Muscle layer of duodenum (tissue), 2 donors: ENCODE results near the gene FCGBP.
A peak's percentile ranks its signal among the peaks of the same experiment; 100 is the strongest.

ENCODE experiments used
- H3K27ac ChIP-seq: one replicate; pipeline ENCODE4 v1.7.0; 2013; ENCODE audit warnings: mild to moderate bottlenecking, low read length
- H3K27me3 ChIP-seq: one replicate; pipeline ENCODE4 v1.7.0; 2013; ENCODE audit warnings: low read depth, mild to moderate bottlenecking, control low read depth, low read length
- H3K36me3 ChIP-seq, 2 donors: one replicate each; pipeline ENCODE4 v1.7.0; 2013; ENCODE audit warnings: low read length in 2 of 2, control low read depth in 1 of 2, mild to moderate bottlenecking in 1 of 2; ENCODE audit not compliant: insufficient read depth in 2 of 2, control insufficient read depth in 1 of 2
- H3K4me1 ChIP-seq, 2 donors: one replicate each; pipeline ENCODE4 v1.7.0; 2013; ENCODE audit warnings: low read length in 2 of 2, mild to moderate bottlenecking in 2 of 2, control low read depth in 1 of 2, moderate library complexity in 1 of 2; ENCODE audit not compliant: insufficient read depth in 2 of 2, control insufficient read depth in 1 of 2
- H3K4me3 ChIP-seq, 2 donors: one replicate each; pipeline ENCODE4 v1.7.0; 2013; ENCODE audit warnings: low read length in 2 of 2, low read depth in 1 of 2, mild to moderate bottlenecking in 1 of 2
- H3K9me3 ChIP-seq, 2 donors: one replicate each; pipeline ENCODE4 v1.7.0; 2013; ENCODE audit warnings: low read length in 2 of 2, control low read depth in 1 of 2, mild to moderate bottlenecking in 1 of 2; ENCODE audit not compliant: control insufficient read depth in 1 of 2
- donor health status: healthy.

Gene FCGBP

DNA sequence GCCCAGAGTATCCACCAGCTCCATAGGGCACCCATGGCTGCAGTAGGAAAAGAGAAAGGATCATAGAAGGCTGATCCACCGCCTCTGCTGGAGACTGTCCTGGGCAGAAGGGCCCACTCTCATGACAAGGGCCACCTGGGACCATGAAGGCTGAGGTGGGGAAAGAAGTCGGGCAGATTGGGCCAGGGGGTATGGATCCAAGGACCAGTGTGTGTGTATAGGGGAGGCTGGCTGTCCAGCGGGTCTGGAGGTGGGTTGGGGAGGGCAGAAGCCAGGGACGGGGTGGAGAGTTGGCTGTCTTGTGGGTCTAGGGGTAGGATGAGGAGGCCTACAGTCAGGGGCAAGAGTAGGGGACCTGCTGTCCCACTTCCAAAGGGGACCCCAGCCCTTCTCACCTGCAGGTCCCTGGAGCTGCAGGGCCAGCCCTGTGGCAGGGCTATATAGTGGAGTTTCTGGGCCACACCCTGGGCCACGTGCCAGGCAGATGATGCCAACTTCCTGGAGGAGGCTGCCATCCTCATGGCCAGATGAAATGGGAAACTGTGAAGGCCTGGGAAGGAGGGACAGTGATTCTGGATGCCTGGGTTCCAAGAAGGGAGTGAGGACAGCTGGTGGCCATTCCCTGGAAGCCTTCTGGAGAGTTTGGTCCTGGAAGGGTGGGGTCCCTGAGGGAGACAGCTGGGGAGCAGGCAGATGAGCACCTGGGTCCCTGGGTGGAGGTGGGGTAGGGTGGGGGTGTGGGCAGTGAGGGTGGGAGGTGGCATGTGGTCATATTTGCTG is at the start of gene FCGBP:
FCGBP (minus strand) TSS at position 51 of the 780 bp plus-strand sequence.
- H3K27ac ChIP-seq = no peak within 1 kb of the TSS

DNA sequence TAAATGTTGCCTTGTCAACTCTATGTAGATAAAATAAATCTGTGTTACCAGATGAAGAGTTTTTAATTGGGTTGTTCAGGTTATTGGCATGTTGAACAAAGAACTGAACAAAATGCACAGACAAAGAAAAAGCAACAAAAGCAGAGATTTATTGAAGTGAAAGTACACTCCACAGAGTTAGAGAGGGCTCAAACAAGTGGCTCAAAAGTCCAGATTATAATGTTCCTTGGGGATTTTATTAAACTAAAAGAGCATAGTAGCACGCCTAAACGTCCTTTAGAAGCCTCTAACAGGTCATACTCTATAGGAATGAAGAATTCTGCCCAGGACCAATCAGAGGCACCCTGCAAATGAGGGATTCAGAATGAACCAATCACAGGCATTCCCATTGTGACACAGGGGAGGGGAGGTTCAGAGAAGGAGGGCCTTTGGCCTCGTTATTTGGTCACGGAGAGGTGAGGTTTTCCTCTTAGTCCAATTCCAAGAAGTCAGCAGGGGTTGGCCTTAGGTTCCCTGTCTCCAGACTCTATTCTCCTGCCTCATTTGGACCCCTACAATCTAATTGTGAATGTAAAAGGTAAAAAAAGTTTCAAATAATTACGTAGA is 49.4 kb upstream of the FCGBP start:
- Histone ChIP-seq H3K9me3 (peaks cover 3 to 18% of the 10 kb centered on the region in 2 donors), H3K4me3 (peak overlapping the region in 1 of 2 donors; percentile 37), H3K36me3 (peaks cover 26 to 50% of the 10 kb centered on the region in 2 donors), H3K4me1 (no peaks in the 10 kb centered on the region), H3K27ac (no peak overlapping the region), H3K27me3 (no peaks in the 10 kb centered on the region)

More for the DNA sequence above, at the start of gene FCGBP:
- no peaks in the 10 kb centered on the region for H3K4me1 ChIP-seq
- H3K27me3 ChIP-seq = no peaks in the 10 kb centered on the region
- no peak within 1 kb of the TSS for H3K4me3 ChIP-seq
- peaks cover 0 to 4% of the 10 kb centered on the region in 2 donors for H3K9me3 ChIP-seq
- no peaks in the 10 kb centered on the region for H3K36me3 ChIP-seq

DNA sequence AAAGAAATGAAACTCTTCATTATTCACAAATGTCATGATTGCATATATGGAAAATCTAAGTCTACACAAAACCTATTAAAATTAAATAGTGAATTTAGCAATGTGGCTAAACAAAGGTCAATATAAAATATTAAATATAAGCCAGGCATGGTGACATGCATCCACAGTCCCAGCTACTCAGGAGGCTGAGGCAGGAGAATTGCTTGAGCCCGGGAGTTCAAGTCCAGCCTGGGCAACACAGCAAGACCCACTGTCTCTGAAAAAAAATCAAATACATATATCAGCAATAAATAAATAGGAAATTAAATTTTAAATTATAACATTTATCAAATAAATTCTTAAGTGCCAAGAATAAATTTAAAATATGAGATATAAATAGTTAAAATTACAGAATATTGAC is 48.4 kb upstream of the FCGBP start:
- Histone ChIP-seq H3K9me3 (peaks cover 3 to 18% of the 10 kb centered on the region in 2 donors), H3K27me3 (no peaks in the 10 kb centered on the region), H3K4me3 (no peak overlapping the region), H3K36me3 (peaks cover 34 to 59% of the 10 kb centered on the region in 2 donors), H3K4me1 (no peaks in the 10 kb centered on the region), H3K27ac (no peak overlapping the region)

DNA sequence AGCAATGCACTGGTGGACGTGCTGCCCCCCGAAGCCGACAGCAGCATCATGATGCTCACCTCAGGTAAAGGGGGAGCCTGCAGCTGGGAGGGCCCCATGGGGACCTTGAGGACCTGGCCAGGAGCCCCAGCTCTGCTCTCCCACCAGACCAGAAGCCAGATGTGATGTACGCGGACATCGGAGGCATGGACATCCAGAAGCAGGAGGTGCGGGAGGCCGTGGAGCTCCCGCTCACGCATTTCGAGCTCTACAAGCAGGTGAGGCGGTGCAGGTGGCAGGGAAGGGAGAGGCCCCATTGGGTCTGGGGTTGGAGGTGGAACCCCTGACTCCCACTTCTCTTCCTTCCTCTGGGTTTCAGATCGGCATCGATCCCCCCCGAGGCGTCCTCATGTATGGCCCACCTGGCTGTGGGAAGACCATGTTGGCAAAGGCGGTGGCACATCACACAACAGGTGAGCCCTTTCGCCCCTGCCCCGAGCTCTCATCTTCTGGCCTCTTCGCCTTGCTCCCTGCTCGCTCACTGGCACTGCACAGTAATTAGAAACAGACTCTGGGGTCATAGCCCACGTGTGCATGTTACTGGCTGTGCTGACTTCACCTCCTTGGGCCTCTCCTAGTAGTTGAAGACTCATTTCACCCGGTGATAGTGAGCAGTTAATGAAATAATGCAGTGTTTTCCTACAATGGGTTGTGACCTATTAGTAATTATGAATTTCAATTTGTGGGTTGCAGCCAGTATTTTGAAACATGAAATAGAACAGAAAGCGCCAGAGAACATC is 40.1 kb upstream of the FCGBP start:
- no peaks in the 10 kb centered on the region for H3K27me3 ChIP-seq
- H3K9me3 ChIP-seq = no peaks in the 10 kb centered on the region
- H3K4me1 ChIP-seq = peaks cover 7 to 10% of the 10 kb centered on the region in 2 donors
- peaks cover 46 to 48% of the 10 kb centered on the region in 2 donors for H3K36me3 ChIP-seq
- no peak overlapping the region for H3K27ac ChIP-seq
- H3K4me3 ChIP-seq = no peak overlapping the region

DNA sequence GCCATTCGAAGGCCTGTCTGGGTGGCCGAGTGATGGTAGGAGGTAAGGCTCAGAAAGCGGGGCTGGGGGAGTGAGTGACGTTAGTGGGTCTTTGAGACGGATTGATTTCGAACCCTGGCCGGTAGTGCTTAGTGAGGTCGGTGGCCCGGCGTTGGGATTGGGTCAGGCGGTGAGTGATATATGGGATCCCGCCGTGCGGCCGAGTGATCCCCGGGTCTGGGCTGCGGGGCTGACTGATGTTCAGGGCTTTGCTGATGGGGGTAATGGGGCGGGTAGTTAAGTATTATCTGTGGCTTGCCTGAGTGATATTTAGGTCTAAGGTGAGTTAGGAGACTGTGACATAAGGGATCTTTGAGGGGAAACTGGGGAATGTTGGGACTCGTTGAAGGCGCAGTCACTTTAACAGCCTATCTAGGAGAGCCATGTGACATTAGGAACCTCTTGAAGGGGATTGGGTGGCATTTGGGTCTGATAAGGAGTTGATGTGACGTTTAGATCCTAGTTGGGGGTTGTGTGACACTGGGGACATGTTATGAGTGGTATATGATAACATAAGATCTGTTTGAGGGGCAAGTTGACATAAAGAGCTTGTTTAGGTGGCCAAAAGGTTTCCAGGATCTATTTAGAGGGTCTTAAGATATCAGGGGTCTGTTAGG is 37.1 kb upstream of the FCGBP start:
- no peaks in the 10 kb centered on the region for H3K9me3 ChIP-seq
- peak overlapping the region; percentile 94 for H3K27ac ChIP-seq
- H3K27me3 ChIP-seq = no peaks in the 10 kb centered on the region
- peaks cover 22 to 30% of the 10 kb centered on the region in 2 donors for H3K36me3 ChIP-seq
- H3K4me3 ChIP-seq = peak overlapping the region; percentile 80 to 83
- H3K4me1 ChIP-seq = peaks cover 7 to 10% of the 10 kb centered on the region in 2 donors

DNA sequence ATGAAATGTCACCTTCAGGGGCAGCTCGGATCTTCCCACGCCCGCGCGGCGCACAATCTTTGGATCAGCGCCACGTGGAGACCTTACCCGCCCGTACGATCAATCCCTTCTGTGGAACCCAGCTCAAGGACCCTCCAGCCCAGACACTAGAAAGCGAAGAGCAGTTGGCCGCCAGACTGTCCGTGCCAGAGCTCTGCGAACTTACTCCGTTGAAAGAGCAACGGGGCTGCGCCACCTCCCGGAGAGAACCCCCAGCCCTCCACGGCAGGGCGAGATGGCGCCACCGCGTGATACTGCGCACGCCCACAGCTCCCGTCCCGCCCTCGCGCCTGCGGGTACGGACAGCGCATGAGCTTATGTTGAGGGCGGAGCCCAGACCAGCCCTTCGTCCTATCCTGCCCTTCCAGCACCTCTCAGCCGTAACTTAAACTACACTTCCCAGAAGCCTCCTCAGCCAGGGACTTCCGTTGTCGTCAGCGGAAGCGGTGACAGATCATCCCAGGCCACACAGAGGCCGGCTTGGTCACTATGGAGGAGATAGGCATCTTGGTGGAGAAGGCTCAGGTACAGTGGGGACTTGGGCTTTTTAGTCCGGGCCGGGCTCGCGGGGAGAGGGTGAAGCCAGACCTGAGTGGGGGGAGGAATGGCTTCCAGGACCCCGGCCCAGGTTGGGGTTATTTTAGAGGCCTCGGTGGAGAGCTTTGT is 36.4 kb upstream of the FCGBP start, which contains the start of gene PSMC4:
PSMC4 (plus strand) TSS at position 491 of the 705 bp plus-strand sequence; CDS start at position 529, 38 bp downstream.
- H3K4me1 ChIP-seq = peaks cover 7 to 10% of the 10 kb centered on the region in 2 donors
- no peaks in the 10 kb centered on the region for H3K27me3 ChIP-seq
- H3K4me3 ChIP-seq = peak within 1 kb of the TSS; percentile 80 to 83
- H3K27ac ChIP-seq = peak within 1 kb of the TSS; percentile 94
- no peaks in the 10 kb centered on the region for H3K9me3 ChIP-seq
- peaks cover 22 to 30% of the 10 kb centered on the region in 2 donors for H3K36me3 ChIP-seq

DNA sequence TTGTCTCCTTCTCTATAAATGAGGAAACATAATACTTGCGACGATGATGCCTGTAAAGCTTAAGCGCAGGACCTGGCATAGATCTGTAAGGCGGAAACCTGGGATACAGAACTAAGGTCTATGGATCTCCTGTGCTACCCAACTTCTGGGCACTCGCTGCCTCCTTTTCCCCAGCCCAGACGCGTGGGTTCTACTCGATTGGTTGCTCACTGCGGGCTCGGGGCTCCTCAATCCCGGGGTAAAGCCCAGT is 35.9 kb upstream of the FCGBP start:
- Histone ChIP-seq H3K27ac (peak overlapping the region; percentile 94), H3K36me3 (peaks cover 18 to 27% of the 10 kb centered on the region in 2 donors), H3K4me1 (peaks cover 7 to 10% of the 10 kb centered on the region in 2 donors), H3K9me3 (no peaks in the 10 kb centered on the region), H3K4me3 (peak overlapping the region; percentile 80 to 83), H3K27me3 (no peaks in the 10 kb centered on the region)

DNA sequence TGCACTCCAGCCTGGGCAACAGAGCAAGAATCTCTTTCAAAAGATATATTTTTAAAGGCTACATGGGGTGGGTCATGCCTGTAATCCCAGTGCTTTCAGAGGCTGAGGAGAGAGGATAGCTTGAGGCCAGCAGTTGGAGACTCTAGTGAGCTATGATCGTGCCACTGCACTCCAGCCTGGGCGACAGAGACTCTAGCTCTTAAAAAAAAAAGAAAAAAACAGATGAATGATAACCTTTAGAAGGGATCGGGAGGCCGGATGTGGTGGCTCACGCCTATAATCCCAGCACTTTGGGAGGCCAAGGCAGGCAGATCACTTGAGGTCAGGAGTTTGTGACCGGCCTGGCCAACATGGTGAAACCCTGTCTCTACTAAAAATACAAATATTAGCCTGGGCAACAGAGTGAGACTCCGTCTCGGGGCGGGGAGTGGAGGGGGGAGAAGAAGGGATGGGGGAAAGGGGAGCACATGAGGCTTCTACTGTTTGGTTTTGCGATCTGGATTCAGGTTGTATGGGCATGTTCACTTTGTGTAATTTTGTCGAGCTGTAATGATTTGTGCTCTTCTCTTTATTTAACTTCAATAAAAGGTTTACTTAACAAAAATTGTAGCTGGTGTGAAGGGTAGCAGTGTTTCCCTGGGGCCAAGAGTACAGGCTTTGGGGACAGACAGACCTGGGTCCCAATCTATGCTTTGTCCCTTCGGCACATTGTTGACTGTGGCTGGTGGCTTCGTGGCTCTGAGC is 35.4 kb upstream of the FCGBP start:
- H3K9me3 ChIP-seq = no peaks in the 10 kb centered on the region
- peak overlapping the region; percentile 94 for H3K27ac ChIP-seq
- no peaks in the 10 kb centered on the region for H3K27me3 ChIP-seq
- peak overlapping the region; percentile 80 to 83 for H3K4me3 ChIP-seq
- H3K4me1 ChIP-seq = peaks cover 7 to 10% of the 10 kb centered on the region in 2 donors
- H3K36me3 ChIP-seq = peaks cover 14 to 25% of the 10 kb centered on the region in 2 donors

DNA sequence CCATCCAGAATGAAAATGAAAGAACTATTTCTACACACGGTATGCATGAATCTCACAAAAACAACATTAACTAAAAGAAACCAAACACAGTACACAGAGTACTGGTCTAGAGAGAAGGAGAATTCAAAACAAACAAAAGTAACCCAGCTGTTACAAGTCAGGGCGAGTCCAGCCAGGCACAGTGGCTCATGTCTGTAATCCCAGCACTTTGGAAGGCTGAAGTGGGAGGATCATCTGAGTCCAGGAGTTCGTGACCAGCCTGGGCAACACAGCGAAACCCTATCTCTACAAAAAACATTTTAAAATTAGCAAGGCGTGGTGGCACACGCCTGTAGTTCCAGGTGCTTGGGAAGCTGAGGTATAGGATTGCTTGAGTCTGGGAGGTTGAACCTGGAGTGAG is 34.8 kb upstream of the FCGBP start:
- H3K4me3 ChIP-seq = no peak overlapping the region
- no peak overlapping the region for H3K27ac ChIP-seq
- H3K36me3 ChIP-seq = peaks cover 8 to 19% of the 10 kb centered on the region in 2 donors
- H3K4me1 ChIP-seq = peaks cover 7 to 10% of the 10 kb centered on the region in 2 donors
- no peaks in the 10 kb centered on the region for H3K9me3 ChIP-seq
- no peaks in the 10 kb centered on the region for H3K27me3 ChIP-seq

DNA sequence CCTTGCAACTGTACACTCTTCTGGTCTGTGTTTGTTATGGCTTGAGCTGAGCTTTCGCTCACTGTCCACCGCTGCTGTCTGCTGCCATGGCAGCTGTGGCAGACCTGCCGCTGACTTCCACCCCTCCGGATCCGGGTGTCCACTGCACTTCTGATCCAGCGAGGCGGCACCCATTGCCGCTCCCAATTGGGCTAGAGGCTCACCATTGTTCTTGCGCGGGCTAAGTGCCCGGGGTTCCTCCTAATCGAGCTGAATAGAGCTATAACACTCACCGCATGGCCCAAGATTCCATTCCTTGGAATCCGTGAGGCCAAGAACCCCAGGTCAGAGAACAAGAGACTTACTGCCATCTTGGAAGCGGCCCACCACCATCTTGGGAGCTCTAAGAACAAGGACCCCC is 34.4 kb upstream of the FCGBP start:
- peaks cover 7 to 10% of the 10 kb centered on the region in 2 donors for H3K4me1 ChIP-seq
- no peak overlapping the region for H3K27ac ChIP-seq
- peaks cover 4 to 14% of the 10 kb centered on the region in 2 donors for H3K36me3 ChIP-seq
- no peaks in the 10 kb centered on the region for H3K9me3 ChIP-seq
- no peak overlapping the region for H3K4me3 ChIP-seq
- no peaks in the 10 kb centered on the region for H3K27me3 ChIP-seq
